Measurements from ENCODE around the gene MYLK4. TPM values are rescaled to one million over a fixed set of nuclear protein-coding genes. Genes with fewer than 3 reads are reported as not detected.

MYLK4 gene
- total and polyA plus RNA-seq, 4 donors: 0.27 to 1.6 (median 1.0) TPM

GRCh38 chr6:2713473-2714110 is 37.1 kb downstream of the MYLK4 start:
- DNase-seq: no peak
- Histone ChIP-seq H3K9me3 (ENCODE audit: control insufficient read depth in 4 of 4, insufficient read depth in 3 of 4, low read length in 3 of 4) (peaks cover 0 to 6% (median 0%) of the 10 kb centered on the region in 4 donors), H3K4me1 (ENCODE audit: control insufficient read depth in 5 of 5, insufficient read depth in 5 of 5, low read length in 5 of 5) (peaks cover 0 to 4% (median 0%) of the 10 kb centered on the region in 5 donors), H3K9ac (ENCODE audit: insufficient read depth in 1 of 2, low read length in 2 of 2) (no peak overlapping the region), H3K27ac (ENCODE audit: low read depth in 1 of 2, low read length in 1 of 2) (no peak overlapping the region), H3K4me3 (no peak overlapping the region), H3K27me3 (ENCODE audit: control insufficient read depth in 3 of 3, insufficient read depth in 3 of 3, low read length in 2 of 3) (no peaks in the 10 kb centered on the region), H3K36me3 (ENCODE audit: control insufficient read depth in 4 of 4, insufficient read depth in 4 of 4, low read length in 4 of 4) (no peaks in the 10 kb centered on the region)
- ATAC-seq (ENCODE audit: insufficient read depth, low FRiP score): no peak
- no peak for TF ChIP-seq CTCF (IDR thresholded peaks at IDR 0.05; ENCODE audit: control extremely low read depth, extremely low read depth)
- 88 to 91% methylated on average over 8 of the region's 8 CpGs for WGBS, 2 donors

GRCh38 chr6:2712102-2712501 is 38.6 kb downstream of the MYLK4 start:
- TF ChIP-seq CTCF (IDR thresholded peaks at IDR 0.05; ENCODE audit: control extremely low read depth, extremely low read depth): no peak
- no peak overlapping the region for H3K9ac ChIP-seq (ENCODE audit: insufficient read depth in 1 of 2, low read length in 2 of 2)
- no peaks in the 10 kb centered on the region for H3K27me3 ChIP-seq (ENCODE audit: control insufficient read depth in 3 of 3, insufficient read depth in 3 of 3, low read length in 2 of 3)
- peaks cover 0 to 4% (median 0%) of the 10 kb centered on the region in 5 donors for H3K4me1 ChIP-seq (ENCODE audit: control insufficient read depth in 5 of 5, insufficient read depth in 5 of 5, low read length in 5 of 5)
- H3K4me3 ChIP-seq: no peak overlapping the region
- no peak overlapping the region for H3K27ac ChIP-seq (ENCODE audit: low read depth in 1 of 2, low read length in 1 of 2)
- no peaks in the 10 kb centered on the region for H3K36me3 ChIP-seq (ENCODE audit: control insufficient read depth in 4 of 4, insufficient read depth in 4 of 4, low read length in 4 of 4)
- WGBS, 2 donors: 91 to 93% methylated on average over 5 of the region's 5 CpGs
- ATAC-seq (ENCODE audit: insufficient read depth, low FRiP score): no peak
- DNase-seq: no peak
- peaks cover 0 to 6% (median 0%) of the 10 kb centered on the region in 4 donors for H3K9me3 ChIP-seq (ENCODE audit: control insufficient read depth in 4 of 4, insufficient read depth in 3 of 4, low read length in 3 of 4)

GRCh38 chr6:2710412-2710811 is 40.3 kb downstream of the MYLK4 start:
- ATAC-seq (ENCODE audit: insufficient read depth, low FRiP score): no peak
- no peak for DNase-seq
- Histone ChIP-seq H3K4me3 (no peak overlapping the region), H3K27me3 (ENCODE audit: control insufficient read depth in 3 of 3, insufficient read depth in 3 of 3, low read length in 2 of 3) (no peaks in the 10 kb centered on the region), H3K9me3 (ENCODE audit: control insufficient read depth in 4 of 4, insufficient read depth in 3 of 4, low read length in 3 of 4) (peaks cover 0 to 6% (median 0%) of the 10 kb centered on the region in 4 donors), H3K36me3 (ENCODE audit: control insufficient read depth in 4 of 4, insufficient read depth in 4 of 4, low read length in 4 of 4) (no peaks in the 10 kb centered on the region), H3K9ac (ENCODE audit: insufficient read depth in 1 of 2, low read length in 2 of 2) (no peak overlapping the region), H3K27ac (ENCODE audit: low read depth in 1 of 2, low read length in 1 of 2) (no peak overlapping the region), H3K4me1 (ENCODE audit: control insufficient read depth in 5 of 5, insufficient read depth in 5 of 5, low read length in 5 of 5) (peaks cover 0 to 4% (median 0%) of the 10 kb centered on the region in 5 donors)
- no peak for TF ChIP-seq CTCF (IDR thresholded peaks at IDR 0.05; ENCODE audit: control extremely low read depth, extremely low read depth)

- Histone ChIP-seq H3K27ac (ENCODE audit: low read depth in 1 of 2, low read length in 1 of 2) (no peak overlapping the region), H3K4me1 (ENCODE audit: control insufficient read depth in 5 of 5, insufficient read depth in 5 of 5, low read length in 5 of 5) (peaks cover 0 to 2% (median 0%) of the 10 kb centered on the region in 5 donors), H3K27me3 (ENCODE audit: control insufficient read depth in 3 of 3, insufficient read depth in 3 of 3, low read length in 2 of 3) (no peaks in the 10 kb centered on the region), H3K9me3 (ENCODE audit: control insufficient read depth in 4 of 4, insufficient read depth in 3 of 4, low read length in 3 of 4) (peaks cover 0 to 6% (median 0%) of the 10 kb centered on the region in 4 donors), H3K9ac (ENCODE audit: insufficient read depth in 1 of 2, low read length in 2 of 2) (no peak overlapping the region), H3K4me3 (no peak overlapping the region), H3K36me3 (ENCODE audit: control insufficient read depth in 4 of 4, insufficient read depth in 4 of 4, low read length in 4 of 4) (no peaks in the 10 kb centered on the region)
- DNase-seq (no peak), ATAC-seq (ENCODE audit: insufficient read depth, low FRiP score) (no peak)
- 91 to 95% methylated on average over 5 of the region's 5 CpGs for WGBS, 2 donors
- TF ChIP-seq CTCF (IDR thresholded peaks at IDR 0.05; ENCODE audit: control extremely low read depth, extremely low read depth): no peak
These were observed 42.3 kb downstream of the MYLK4 start for GRCh38 chr6:2708456-2708855.

Data from lung (tissue), 12 donors.